Body of pancreas (tissue), 4 donors: ENCODE results near the gene OLFML2A.

Source experiments
- POLR2A ChIP-seq, 3 donors: fragments of 450-650 bp; IDR thresholded peaks; one replicate each; pipeline ENCODE4 v1.6.1; 2016; ENCODE audit warnings: antibody characterized with exemption in 3 of 3, mild to moderate bottlenecking in 2 of 3
- TF ChIP-seq, protein P1 (sequence below), 7 experiments: fragments of 450-650 bp in 4 of 7; fragments of 200-600 bp in 3 of 7; sonication (generic) in 3 of 7; IDR thresholded peaks; one replicate each; pipeline ENCODE4 v1.5.1; 2016 to 2019; ENCODE audit warnings: antibody characterized with exemption in 7 of 7

DNA sequence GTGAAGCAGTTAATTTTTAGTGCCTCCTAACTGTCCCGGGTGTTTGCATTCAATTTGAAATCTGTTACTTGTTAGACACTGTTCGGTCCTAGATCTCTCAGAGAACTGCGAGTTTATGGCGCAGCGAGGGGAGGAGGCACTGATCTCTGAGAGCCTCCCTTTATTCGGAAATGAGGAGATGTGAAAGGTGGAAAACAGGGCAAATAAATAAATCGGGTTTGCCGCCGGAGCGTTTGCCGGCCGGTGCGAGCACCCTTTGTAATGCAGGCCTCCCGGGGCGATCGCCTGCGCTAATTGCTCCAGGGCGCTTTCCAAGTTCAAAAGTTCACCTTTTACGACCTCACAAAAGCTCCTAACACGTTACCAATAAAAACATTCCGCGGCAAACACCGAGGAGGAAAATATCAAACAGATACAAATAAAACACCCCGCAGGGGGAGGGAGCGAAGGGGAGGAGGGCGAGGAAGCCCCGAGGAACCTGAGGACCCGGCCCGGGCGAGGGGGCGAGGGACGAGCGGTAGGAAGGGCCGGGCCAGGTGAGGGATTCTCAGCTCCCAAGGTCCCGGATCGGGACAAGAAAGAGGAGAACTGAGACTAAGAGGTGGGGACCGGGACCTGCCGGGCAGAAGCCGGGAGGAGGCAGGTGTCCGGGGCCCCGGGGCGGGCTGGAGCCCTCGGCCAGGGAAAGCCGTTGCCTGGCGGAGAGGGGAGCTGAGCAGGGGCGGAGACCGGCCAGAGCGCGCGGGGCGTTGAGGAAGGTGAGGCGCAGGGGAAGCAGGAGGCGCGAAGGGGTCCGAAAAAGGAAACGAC is 7.2 kb upstream of the OLFML2A start:
- TF ChIP-seq, protein P1, sequence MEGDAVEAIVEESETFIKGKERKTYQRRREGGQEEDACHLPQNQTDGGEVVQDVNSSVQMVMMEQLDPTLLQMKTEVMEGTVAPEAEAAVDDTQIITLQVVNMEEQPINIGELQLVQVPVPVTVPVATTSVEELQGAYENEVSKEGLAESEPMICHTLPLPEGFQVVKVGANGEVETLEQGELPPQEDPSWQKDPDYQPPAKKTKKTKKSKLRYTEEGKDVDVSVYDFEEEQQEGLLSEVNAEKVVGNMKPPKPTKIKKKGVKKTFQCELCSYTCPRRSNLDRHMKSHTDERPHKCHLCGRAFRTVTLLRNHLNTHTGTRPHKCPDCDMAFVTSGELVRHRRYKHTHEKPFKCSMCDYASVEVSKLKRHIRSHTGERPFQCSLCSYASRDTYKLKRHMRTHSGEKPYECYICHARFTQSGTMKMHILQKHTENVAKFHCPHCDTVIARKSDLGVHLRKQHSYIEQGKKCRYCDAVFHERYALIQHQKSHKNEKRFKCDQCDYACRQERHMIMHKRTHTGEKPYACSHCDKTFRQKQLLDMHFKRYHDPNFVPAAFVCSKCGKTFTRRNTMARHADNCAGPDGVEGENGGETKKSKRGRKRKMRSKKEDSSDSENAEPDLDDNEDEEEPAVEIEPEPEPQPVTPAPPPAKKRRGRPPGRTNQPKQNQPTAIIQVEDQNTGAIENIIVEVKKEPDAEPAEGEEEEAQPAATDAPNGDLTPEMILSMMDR (IDR thresholded peaks at IDR 0.05) = no peak
- TF ChIP-seq POLR2A (IDR thresholded peaks at IDR 0.05) = peak in 2 of 3 donors; percentile 30 to 49
